ENCODE results near the gene CDH3.

- TF ChIP-seq POLR2A (IDR thresholded peaks at IDR 0.05), result no peak
- TF ChIP-seq CTCF (IDR thresholded peaks at IDR 0.05), result peak in 4 of 6 experiments; percentile 21 to 48 (median 38)
Measured at GRCh38 chr16:68707340-68708152, 62.4 kb downstream of the CDH3 start.
